Measurements from ENCODE around the gene EXOSC7. TPM values are rescaled to one million over a fixed set of nuclear protein-coding genes. Genes with fewer than 3 reads are reported as not detected.

Gene EXOSC7
- polyA plus RNA-seq, 1 donor from 2014 or later: 87.5 TPM

GRCh38 chr3:44958386-44958785, 17.7 kb upstream of the EXOSC7 start:
- no peaks in the 10 kb centered on the region for H3K36me3 ChIP-seq (ENCODE audit: insufficient read depth, low read length)
- no peaks in the 10 kb centered on the region for H3K9me2 ChIP-seq (ENCODE audit: insufficient read depth, low read length)
- no peaks in the 10 kb centered on the region for H3K27me3 ChIP-seq (ENCODE audit: insufficient read depth, low read depth, low read length)
- H4K20me1 ChIP-seq (ENCODE audit: insufficient read depth): no peaks in the 10 kb centered on the region
- no peak overlapping the region for H3K4me3 ChIP-seq (ENCODE audit: low read length)
- no peak overlapping the region for H3K4me2 ChIP-seq (ENCODE audit: low read length)
- no peaks in the 10 kb centered on the region for H3K9me3 ChIP-seq (ENCODE audit: low read length)
- no peak overlapping the region for H2AFZ ChIP-seq (ENCODE audit: low read depth, low read length)
- TF ChIP-seq CTCF (IDR thresholded peaks at IDR 0.05; ENCODE audit: poor library complexity, severe bottlenecking): no peak
- TF ChIP-seq MXI1 (conservative IDR thresholded peaks at IDR 0.05; ENCODE audit: poor library complexity, severe bottlenecking): no peak
- no peak for TF ChIP-seq POLR2AphosphoS5 (IDR thresholded peaks at IDR 0.05)
- no peak for TF ChIP-seq RAD21 (conservative IDR thresholded peaks at IDR 0.05)
- TF ChIP-seq, protein P1, sequence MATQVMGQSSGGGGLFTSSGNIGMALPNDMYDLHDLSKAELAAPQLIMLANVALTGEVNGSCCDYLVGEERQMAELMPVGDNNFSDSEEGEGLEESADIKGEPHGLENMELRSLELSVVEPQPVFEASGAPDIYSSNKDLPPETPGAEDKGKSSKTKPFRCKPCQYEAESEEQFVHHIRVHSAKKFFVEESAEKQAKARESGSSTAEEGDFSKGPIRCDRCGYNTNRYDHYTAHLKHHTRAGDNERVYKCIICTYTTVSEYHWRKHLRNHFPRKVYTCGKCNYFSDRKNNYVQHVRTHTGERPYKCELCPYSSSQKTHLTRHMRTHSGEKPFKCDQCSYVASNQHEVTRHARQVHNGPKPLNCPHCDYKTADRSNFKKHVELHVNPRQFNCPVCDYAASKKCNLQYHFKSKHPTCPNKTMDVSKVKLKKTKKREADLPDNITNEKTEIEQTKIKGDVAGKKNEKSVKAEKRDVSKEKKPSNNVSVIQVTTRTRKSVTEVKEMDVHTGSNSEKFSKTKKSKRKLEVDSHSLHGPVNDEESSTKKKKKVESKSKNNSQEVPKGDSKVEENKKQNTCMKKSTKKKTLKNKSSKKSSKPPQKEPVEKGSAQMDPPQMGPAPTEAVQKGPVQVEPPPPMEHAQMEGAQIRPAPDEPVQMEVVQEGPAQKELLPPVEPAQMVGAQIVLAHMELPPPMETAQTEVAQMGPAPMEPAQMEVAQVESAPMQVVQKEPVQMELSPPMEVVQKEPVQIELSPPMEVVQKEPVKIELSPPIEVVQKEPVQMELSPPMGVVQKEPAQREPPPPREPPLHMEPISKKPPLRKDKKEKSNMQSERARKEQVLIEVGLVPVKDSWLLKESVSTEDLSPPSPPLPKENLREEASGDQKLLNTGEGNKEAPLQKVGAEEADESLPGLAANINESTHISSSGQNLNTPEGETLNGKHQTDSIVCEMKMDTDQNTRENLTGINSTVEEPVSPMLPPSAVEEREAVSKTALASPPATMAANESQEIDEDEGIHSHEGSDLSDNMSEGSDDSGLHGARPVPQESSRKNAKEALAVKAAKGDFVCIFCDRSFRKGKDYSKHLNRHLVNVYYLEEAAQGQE (IDR thresholded peaks at IDR 0.05; ENCODE audit: borderline replicate concordance): no peak
- TF ChIP-seq TAF1 (IDR thresholded peaks at IDR 0.05; ENCODE audit: low read depth): no peak
- no peak for TF ChIP-seq EZH2 (IDR thresholded peaks at IDR 0.05; ENCODE audit: borderline replicate concordance, insufficient read depth, low read length, poor library complexity, severe bottlenecking)
- TF ChIP-seq EP300 (conservative IDR thresholded peaks at IDR 0.05; ENCODE audit: poor library complexity, severe bottlenecking): no peak
- no peak for TF ChIP-seq SMC3 (conservative IDR thresholded peaks at IDR 0.05; ENCODE audit: poor library complexity)
- H3F3A ChIP-seq (ENCODE audit: insufficient read depth, low read length, poor library complexity, severe bottlenecking): no peaks in the 10 kb centered on the region
- no peak overlapping the region for H3K27ac ChIP-seq (ENCODE audit: low read length)
- H3K9ac ChIP-seq (ENCODE audit: low read length): no peak overlapping the region
- H3K79me2 ChIP-seq (replicated peaks; ENCODE audit: insufficient read depth, low read length): peaks cover 6% of the 10 kb centered on the region

DNA sequence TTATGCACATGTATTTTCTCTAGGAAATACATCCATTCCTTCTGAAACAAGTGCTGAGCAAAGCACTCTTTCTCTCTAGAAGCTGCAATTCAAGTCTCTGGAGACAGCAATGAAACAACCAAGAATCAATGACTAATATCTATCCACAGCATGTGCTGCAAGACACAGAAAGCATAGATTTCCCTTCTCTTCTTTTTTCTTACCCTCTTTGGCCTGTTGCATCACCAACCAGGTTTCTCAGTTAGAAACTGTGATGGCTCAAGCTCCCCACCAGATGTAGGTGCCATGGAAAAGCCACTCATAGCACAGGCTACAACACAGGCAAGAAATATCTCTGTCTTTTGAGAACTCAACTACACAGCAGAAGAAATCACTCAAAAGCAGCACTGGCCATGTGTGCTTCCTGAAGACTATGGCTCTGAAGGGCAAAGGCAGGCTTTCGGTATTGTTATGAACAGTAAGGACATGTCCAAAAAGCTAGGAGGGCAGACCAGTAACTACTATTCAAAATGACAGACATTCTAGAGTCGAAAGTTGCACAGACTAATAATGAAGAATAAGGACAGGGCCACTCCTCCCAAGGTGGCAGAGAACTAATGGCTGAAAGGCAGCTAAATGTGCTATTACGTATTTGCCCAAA, 15.5 kb upstream of the EXOSC7 start:
- Histone ChIP-seq H3K9me3 (ENCODE audit: low read length) (no peaks in the 10 kb centered on the region), H3K4me2 (ENCODE audit: low read length) (no peak overlapping the region), H4K20me1 (ENCODE audit: insufficient read depth) (no peaks in the 10 kb centered on the region), H3K9ac (ENCODE audit: low read length) (no peak overlapping the region), H3K27ac (ENCODE audit: low read length) (no peak overlapping the region), H3K4me3 (ENCODE audit: low read length) (no peak overlapping the region), H2AFZ (ENCODE audit: low read depth, low read length) (no peak overlapping the region), H3F3A (ENCODE audit: insufficient read depth, low read length, poor library complexity, severe bottlenecking) (no peaks in the 10 kb centered on the region), H3K36me3 (ENCODE audit: insufficient read depth, low read length) (no peaks in the 10 kb centered on the region), H3K27me3 (ENCODE audit: insufficient read depth, low read depth, low read length) (no peaks in the 10 kb centered on the region), H3K9me2 (ENCODE audit: insufficient read depth, low read length) (no peaks in the 10 kb centered on the region), H3K79me2 (replicated peaks; ENCODE audit: insufficient read depth, low read length) (peaks cover 11% of the 10 kb centered on the region)
- no peak for TF ChIP-seq RAD21 (conservative IDR thresholded peaks at IDR 0.05)
- TF ChIP-seq MXI1 (conservative IDR thresholded peaks at IDR 0.05; ENCODE audit: poor library complexity, severe bottlenecking): no peak
- TF ChIP-seq POLR2AphosphoS5 (IDR thresholded peaks at IDR 0.05): no peak
- TF ChIP-seq EZH2 (IDR thresholded peaks at IDR 0.05; ENCODE audit: borderline replicate concordance, insufficient read depth, low read length, poor library complexity, severe bottlenecking): no peak
- TF ChIP-seq TAF1 (IDR thresholded peaks at IDR 0.05; ENCODE audit: low read depth): no peak
- no peak for TF ChIP-seq CTCF (IDR thresholded peaks at IDR 0.05; ENCODE audit: poor library complexity, severe bottlenecking)
- TF ChIP-seq EP300 (conservative IDR thresholded peaks at IDR 0.05; ENCODE audit: poor library complexity, severe bottlenecking): no peak
- TF ChIP-seq SMC3 (conservative IDR thresholded peaks at IDR 0.05; ENCODE audit: poor library complexity): no peak
